SJCRH30 (cell line): Measurements from ENCODE around the gene ZNF433. TPM values are rescaled to one million over a fixed set of nuclear protein-coding genes. Genes with fewer than 3 reads are reported as not detected.
"Not testable (repeated sequence)": the region's sequence is repeated elsewhere in the genome, so short reads cannot be mapped to it uniquely, and the experiment has no call there.

Source experiments
- DNase-seq, 2 experiments: peaks; one replicate each; pipeline ENCODE4 v3.0.0-alpha.2; 2015 to 2020
- H3K27ac ChIP-seq: fragments of 250-450 bp; sonication (Bioruptor Pico); 2 replicates; pipeline ENCODE4 v1.5.1; 2020; ENCODE audit warnings: mild to moderate bottlenecking, moderate library complexity
- H3K27me3 ChIP-seq: fragments of 250-450 bp; sonication (Bioruptor Pico); 2 replicates; pipeline ENCODE4 v1.5.1; 2020; ENCODE audit warnings: mild to moderate bottlenecking, moderate library complexity
- H3K36me3 ChIP-seq: fragments of 250-450 bp; sonication (Bioruptor Pico); 2 replicates; pipeline ENCODE4 v1.5.1; 2020; ENCODE audit warnings: mild to moderate bottlenecking, moderate library complexity
- H3K4me1 ChIP-seq: fragments of 250-450 bp; sonication (Bioruptor Pico); 2 replicates; pipeline ENCODE4 v1.5.1; 2020; ENCODE audit warnings: mild to moderate bottlenecking, moderate library complexity
- H3K4me3 ChIP-seq: fragments of 250-450 bp; sonication (Bioruptor Pico); 2 replicates; pipeline ENCODE4 v1.5.1; 2020; ENCODE audit warnings: mild to moderate bottlenecking, moderate library complexity
- H3K9me3 ChIP-seq: fragments of 250-450 bp; sonication (Bioruptor Pico); replicated peaks from 2 replicates; pipeline ENCODE4 v1.5.1; 2020; ENCODE audit warnings: mild to moderate bottlenecking, moderate library complexity
- total RNA-seq: library from RNA; depleted of rRNA; stranded (reverse); fragments of >200 nt; shearing (Covaris generic); gene quantifications from 2 replicates; pipeline ENCODE4 v1.2.3, GENCODE V29; 2014; rRNA removed

Gene ZNF433
- 7.8 and 8.0 TPM in 2 replicates for total RNA-seq

DNA sequence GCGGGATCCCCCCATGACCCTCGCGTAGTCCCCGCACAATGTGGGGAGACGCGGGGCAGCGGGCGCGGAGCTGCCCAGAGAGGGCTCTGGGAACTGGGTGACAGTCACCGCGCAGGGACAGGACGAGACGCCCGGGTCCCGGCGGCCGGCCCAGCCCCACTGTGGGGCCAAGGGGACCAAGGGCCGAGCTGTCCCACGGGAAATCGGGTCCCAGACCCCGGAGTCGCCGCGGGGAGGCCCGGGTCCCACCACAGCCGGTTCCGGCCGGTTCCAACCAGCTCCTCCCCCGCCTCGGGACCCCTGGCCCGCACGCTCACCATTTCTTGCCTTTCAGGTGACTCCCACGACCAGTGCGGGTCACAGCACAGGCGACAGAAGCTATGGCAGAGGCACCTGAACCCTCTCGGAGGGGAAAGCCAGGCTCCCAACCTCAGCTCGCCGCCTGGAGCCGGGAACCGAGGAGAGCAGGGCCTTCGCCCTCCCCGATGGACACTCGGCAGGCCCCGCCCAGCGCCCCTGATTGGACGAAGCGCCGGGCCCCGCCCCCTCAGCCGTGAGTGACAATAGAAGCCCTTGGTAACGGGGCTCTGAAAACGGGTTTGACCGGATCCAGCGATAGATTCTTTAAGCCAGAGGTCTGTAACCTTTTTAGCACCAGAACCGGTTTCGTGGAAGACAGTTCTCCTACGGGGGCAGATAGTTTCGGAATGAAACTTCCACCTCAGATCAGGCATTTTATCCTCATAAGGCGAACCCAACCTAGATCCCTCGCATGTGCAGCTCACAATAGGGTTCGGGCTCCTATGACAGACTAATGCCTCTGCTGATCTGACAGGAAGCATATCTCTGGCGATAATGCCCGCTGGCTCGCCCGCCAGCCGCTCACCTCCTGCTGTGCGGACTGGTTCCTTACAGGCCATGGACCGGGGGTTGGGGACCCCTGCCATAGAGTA, at the start of gene ZNF433:
Gene ZNF433 (minus strand): TSS at position 460 of the 953 bp plus-strand sequence. CDS start 140 bp downstream, at position 320.
- H3K4me1 ChIP-seq: peaks cover 6% of the 10 kb centered on the region
- DNase-seq: peak; percentile 96 to 97

DNA sequence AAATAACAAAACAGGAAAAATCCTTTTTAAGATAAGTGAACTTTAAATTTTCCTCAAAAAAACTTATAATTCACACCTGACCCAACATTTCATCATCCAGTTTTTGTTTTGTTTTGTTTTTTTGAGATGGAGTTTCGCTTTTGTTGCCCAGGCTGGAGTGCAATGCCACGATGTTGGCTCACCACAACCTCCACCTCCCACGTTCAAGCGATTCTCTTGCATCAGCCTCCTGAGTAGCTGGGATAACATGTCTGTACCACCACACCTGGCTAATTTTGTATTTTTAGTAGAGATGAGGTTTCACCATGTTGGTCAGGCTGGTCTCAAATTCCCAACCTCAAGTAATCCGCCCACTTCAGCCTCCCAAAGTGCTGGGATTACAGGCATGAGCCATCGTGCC, 47.9 kb upstream of the ZNF433 start:
- not testable (repeated sequence) for H3K27ac ChIP-seq, H3K4me1 ChIP-seq, H3K4me3 ChIP-seq, DNase-seq, H3K27me3 ChIP-seq
- H3K9me3 ChIP-seq: peaks cover 24% of the 10 kb centered on the region
- peaks cover 17% of the 10 kb centered on the region for H3K36me3 ChIP-seq

More for the DNA sequence above, at the start of gene ZNF433:
- Histone ChIP-seq H3K27ac (peak within 1 kb of the TSS; percentile 62), H3K36me3 (no peaks in the 10 kb centered on the region), H3K27me3 (no peaks in the 10 kb centered on the region), H3K9me3 (peaks cover 5% of the 10 kb centered on the region; the same call in 1 of the 2 replicates), H3K4me3 (peak within 1 kb of the TSS; percentile 92)

DNA sequence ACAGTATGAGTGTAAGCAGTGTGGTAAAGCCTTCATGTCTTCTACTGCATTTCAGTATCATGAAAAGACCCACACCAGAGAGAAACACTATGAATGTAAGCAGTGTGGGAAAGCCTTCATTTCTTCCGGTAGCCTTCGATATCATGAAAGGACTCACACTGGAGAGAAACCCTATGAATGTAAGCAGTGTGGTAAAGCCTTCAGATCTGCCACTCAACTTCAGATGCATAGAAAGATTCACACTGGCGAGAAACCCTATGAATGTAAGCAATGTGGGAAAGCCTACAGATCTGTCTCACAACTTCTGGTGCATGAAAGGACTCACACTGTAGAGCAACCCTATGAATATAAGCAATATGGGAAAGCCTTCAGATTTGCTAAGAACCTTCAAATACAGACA, 41.9 kb upstream of the ZNF433 start:
- Histone ChIP-seq H3K4me3 (no peak overlapping the region), H3K36me3 (peaks cover 76% of the 10 kb centered on the region), H3K27ac (no peak overlapping the region), H3K4me1 (no peaks in the 10 kb centered on the region), H3K9me3 (peaks cover 73% of the 10 kb centered on the region), H3K27me3 (no peaks in the 10 kb centered on the region)
- DNase-seq: no peak

- peak in 1 of 2 experiments; percentile 17 for DNase-seq
Observed at GRCh38 chr19:12076331-12076730, 40.9 kb upstream of the ZNF433 start.

GRCh38 chr19:12075538-12076139, 40.2 kb upstream of the ZNF433 start:
- peaks cover 73% of the 10 kb centered on the region for H3K9me3 ChIP-seq
- H3K4me1 ChIP-seq: no peaks in the 10 kb centered on the region
- H3K4me3 ChIP-seq: no peak overlapping the region
- no peaks in the 10 kb centered on the region for H3K27me3 ChIP-seq
- H3K27ac ChIP-seq: no peak overlapping the region
- DNase-seq: no peak
- peaks cover 83% of the 10 kb centered on the region for H3K36me3 ChIP-seq

More at GRCh38 chr19:12076331-12076730, 40.9 kb upstream of the ZNF433 start:
- peaks cover 73% of the 10 kb centered on the region for H3K9me3 ChIP-seq
- not testable (repeated sequence) for H3K4me3 ChIP-seq, H3K27me3 ChIP-seq, H3K27ac ChIP-seq, H3K4me1 ChIP-seq
- H3K36me3 ChIP-seq: peaks cover 78% of the 10 kb centered on the region

DNA sequence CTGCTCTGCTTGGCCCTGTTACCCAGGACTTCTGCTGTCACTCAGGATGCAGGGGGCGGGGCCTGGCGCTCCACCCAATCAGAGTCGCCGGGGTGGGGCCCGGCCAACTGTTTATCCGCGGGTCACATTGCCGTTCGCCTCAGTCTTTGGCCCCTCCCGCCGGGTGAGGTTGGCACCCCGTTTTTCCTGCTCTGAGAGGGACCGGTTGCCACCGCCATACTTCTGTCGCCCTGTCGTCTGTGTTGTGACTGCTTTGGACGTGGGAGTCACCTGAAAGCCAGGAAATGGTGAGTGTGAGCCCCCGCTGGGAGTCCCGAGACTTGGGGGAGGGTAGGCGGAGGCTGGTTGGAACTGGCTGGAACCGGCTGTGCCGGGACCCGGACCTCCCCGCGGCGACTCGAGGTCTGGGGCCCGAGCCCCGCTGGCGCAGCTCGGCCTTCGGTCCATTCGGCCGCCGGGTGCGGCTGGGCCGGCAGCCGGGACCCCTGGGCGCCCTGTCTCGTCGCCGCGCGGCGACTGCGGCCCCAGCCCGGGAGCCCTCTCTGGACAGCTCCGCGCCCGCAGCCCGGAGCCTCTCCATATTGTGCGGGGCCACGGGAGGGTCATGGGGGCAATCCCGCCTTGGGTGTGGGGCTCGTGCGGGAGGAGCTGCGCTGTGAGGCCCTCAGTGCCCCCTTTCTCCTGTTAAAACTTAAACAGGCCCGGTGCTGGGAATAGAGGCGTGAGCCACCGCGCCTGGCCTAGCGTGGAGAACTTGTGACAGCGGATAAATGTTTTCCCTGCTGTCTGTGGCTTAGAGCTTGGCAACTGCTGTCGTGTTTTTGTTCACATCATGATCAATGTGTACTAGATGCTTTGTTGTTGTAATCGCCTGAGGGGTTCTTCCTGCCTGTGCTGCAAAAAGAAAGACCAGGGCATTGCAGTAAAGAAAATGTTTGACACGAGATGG, 29.4 kb upstream of the ZNF433 start, which contains the start of gene ZNF844:
Gene ZNF844 (plus strand): TSS at position 142 of the 949 bp plus-strand sequence. CDS start 143 bp downstream, at position 285.
- Histone ChIP-seq H3K9me3 (peaks cover 10% of the 10 kb centered on the region), H3K27me3 (no peaks in the 10 kb centered on the region), H3K4me3 (peak within 1 kb of the TSS; percentile 84), H3K4me1 (no peaks in the 10 kb centered on the region), H3K27ac (peak within 1 kb of the TSS; percentile 61), H3K36me3 (peaks cover 13% of the 10 kb centered on the region; the same call in 1 of the 2 replicates)
- peak; percentile 96 to 97 for DNase-seq

- H3K9me3 ChIP-seq: no peaks in the 10 kb centered on the region
- no peak overlapping the region for H3K4me3 ChIP-seq
- no peaks in the 10 kb centered on the region; the same call in 1 of the 2 replicates for H3K4me1 ChIP-seq
- no peak overlapping the region for H3K27ac ChIP-seq
- no peaks in the 10 kb centered on the region for H3K27me3 ChIP-seq
- DNase-seq: no peak
- H3K36me3 ChIP-seq: no peaks in the 10 kb centered on the region
Observed at GRCh38 chr19:12055784-12056183, 20.3 kb upstream of the ZNF433 start.

DNA sequence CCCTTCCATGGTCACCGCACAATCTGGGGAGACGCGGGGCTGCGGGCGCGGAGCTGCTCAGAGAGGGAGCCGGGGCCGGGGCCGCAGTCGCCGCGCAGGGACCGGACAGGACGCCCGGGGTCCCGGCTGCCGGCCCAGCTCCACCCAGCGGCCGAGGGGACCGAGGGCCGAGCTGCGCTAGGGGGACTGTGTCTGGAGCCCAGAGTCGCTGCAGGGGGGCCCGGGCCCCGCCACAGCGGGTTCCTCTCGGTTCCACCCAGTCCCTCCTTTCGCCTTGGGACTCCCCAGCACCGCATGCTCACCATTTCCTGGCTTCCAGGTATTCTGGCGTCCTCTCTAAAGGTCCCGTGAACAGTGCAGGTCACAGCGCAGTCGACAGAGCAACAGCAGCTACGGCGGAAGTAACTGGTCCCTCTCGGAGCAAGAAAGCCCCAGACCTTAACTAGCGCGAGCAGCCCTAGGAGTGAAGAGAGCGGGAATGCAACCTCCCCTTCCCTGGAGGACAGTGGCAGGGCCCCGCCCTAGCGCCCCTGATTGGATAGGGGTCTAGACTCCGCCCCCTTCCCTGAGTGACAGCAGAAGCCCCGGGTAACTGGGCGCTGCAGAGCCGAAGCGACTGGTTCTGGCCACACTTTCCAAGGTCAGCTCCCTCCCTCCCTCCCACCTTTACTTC, 17.2 kb upstream of the ZNF433 start, which contains the start of gene ZNF878:
Gene ZNF878 (minus strand): TSS at position 465 of the 673 bp plus-strand sequence. CDS start 160 bp downstream, at position 305.
- peaks cover 4% of the 10 kb centered on the region; the same call in 1 of the 2 replicates for H3K36me3 ChIP-seq
- no peaks in the 10 kb centered on the region for H3K27me3 ChIP-seq
- H3K27ac ChIP-seq: peak within 1 kb of the TSS; percentile 35; the same call in 1 of the 2 replicates
- peaks cover 3% of the 10 kb centered on the region for H3K9me3 ChIP-seq
- DNase-seq: peak; percentile 99
- no peaks in the 10 kb centered on the region; the same call in 1 of the 2 replicates for H3K4me1 ChIP-seq
- peak within 1 kb of the TSS; percentile 70 for H3K4me3 ChIP-seq

DNA sequence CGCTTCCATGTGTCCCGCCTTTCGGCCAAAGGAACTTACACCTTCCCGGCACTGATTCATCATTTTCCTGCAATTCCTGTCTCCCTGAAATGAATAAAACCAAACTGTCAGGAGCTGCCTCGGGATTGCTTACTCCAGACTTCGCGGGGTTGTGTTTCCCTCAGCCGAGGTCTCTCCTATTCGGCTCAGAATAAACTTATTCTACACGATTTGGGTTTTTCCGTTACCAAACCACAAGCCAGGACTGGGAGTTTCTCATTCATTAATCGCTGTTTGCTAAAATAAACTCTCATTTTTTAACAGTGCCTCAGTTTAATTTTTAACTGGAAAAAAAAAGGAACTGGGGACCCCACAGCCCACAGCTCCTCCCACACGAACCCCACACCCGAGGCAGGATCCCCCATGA, 16.6 kb upstream of the ZNF433 start:
- Histone ChIP-seq H3K4me1 (no peaks in the 10 kb centered on the region; the same call in 1 of the 2 replicates), H3K27me3 (no peaks in the 10 kb centered on the region), H3K27ac (peak overlapping the region; percentile 35; the same call in 1 of the 2 replicates), H3K9me3 (peaks cover 4% of the 10 kb centered on the region), H3K4me3 (peak overlapping the region; percentile 70), H3K36me3 (peaks cover 4% of the 10 kb centered on the region; the same call in 1 of the 2 replicates)
- DNase-seq: peak in 1 of 2 experiments; percentile 51

DNA sequence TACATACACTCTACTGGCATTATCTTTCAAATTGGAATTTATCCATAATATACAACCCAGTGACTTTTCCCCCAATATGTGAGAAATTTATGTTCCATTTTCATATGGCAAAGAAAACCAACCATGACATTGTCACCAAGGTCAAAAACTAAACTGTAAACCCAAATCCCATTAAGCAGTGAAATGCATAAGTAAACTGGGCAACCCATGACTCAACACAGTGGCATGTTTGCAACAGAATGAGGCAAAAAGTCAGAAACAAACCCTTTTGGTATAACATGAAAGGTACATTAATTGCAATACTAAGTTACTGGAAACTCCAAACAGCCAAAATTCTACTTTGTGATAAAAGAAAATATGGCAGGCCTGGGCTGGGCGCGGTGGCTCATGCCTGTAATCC, 12.4 kb upstream of the ZNF433 start:
- H3K27ac ChIP-seq: no peak overlapping the region
- H3K36me3 ChIP-seq: peaks cover 33% of the 10 kb centered on the region
- H3K4me3 ChIP-seq: no peak overlapping the region
- no peaks in the 10 kb centered on the region; the same call in 1 of the 2 replicates for H3K4me1 ChIP-seq
- H3K27me3 ChIP-seq: no peaks in the 10 kb centered on the region
- H3K9me3 ChIP-seq: peaks cover 34% of the 10 kb centered on the region
- no peak for DNase-seq

DNA sequence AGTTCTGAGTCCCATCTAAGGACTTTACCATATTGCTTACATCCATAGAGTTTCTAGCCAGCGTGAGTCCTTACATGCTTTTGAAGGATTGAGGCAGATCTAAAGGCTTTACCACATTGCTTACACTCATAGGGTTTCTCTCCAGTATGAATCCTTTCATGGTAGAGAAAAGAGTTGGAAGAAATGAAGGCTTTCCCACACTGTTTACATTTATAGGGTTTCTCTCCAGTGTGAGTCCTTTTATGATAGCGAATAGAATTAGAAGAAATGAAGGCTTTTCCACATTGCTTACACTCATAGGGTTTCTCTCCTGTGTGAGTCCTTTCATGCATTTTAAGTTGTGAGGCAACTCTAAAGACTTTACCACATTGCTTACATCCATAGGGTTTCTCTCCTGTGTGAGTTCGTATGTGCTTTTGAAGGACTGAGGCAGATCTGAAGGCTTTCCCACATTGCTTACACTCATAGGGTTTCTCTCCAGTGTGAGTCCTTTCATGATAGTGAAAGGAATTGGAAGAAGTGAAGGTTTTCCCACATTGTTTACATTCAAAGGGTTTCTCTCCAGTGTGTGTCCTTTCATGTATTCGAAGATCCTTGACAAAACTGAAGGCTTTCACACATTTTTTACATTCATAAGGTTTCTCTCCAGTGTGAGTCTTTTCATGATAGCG, 8.4 kb upstream of the ZNF433 start:
- no peak overlapping the region for H3K4me3 ChIP-seq
- H3K4me1 ChIP-seq: no peaks in the 10 kb centered on the region
- no peak overlapping the region for H3K27ac ChIP-seq
- H3K9me3 ChIP-seq: peaks cover 43% of the 10 kb centered on the region
- H3K27me3 ChIP-seq: no peaks in the 10 kb centered on the region
- H3K36me3 ChIP-seq: peaks cover 33% of the 10 kb centered on the region
- DNase-seq: no peak

- no peak overlapping the region for H3K27ac ChIP-seq
- no peaks in the 10 kb centered on the region for H3K4me1 ChIP-seq
- DNase-seq: no peak
- H3K9me3 ChIP-seq: peaks cover 45% of the 10 kb centered on the region
- no peaks in the 10 kb centered on the region for H3K27me3 ChIP-seq
- no peak overlapping the region for H3K4me3 ChIP-seq
- H3K36me3 ChIP-seq: peaks cover 32% of the 10 kb centered on the region
Observed at GRCh38 chr19:12042893-12043292, 7.4 kb upstream of the ZNF433 start.

DNA sequence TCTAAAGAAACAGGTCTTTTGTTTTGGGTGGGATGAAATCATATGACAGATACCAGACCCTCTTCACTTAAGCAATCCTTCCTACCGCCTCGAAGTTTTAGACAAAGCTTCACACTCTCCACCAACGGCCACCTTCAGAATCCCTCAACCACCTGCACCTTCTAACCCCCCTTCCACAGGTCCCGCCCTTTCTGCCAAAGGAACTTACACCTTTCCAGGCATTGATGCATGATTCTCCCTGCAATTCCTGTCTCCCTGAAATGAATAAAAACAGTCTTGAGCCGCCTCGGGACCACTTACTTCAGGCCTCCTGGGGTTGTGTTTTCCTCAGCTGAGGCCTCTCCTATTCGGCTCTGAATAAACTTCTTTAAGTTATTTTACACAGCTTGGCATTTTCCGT, 859 bp downstream of the ZNF433 start:
- H3K4me1 ChIP-seq: peaks cover 6% of the 10 kb centered on the region
- DNase-seq: no peak
- no peaks in the 10 kb centered on the region for H3K27me3 ChIP-seq
- peaks cover 6% of the 10 kb centered on the region; the same call in 1 of the 2 replicates for H3K9me3 ChIP-seq
- no peaks in the 10 kb centered on the region; the same call in 1 of the 2 replicates for H3K36me3 ChIP-seq
- peak overlapping the region; percentile 92 for H3K4me3 ChIP-seq
- H3K27ac ChIP-seq: no peak overlapping the region
